Fibroblast of lung (primary cell): ENCODE data around the gene SH3GL1. TPM values are rescaled to one million over a fixed set of nuclear protein-coding genes. Genes with fewer than 3 reads are reported as not detected.
A peak's percentile ranks its signal among the peaks of the same experiment; 100 is the strongest.
"Not testable (repeated sequence)": the region's sequence is repeated elsewhere in the genome, so short reads cannot be mapped to it uniquely, and the experiment has no call there.

Experiments
- DNase-seq, 2 donors: peaks; one replicate each; pipeline versions ENCODE4 v3.0.0 to v3.0.0-alpha.2; 2010; ENCODE audit warnings: low read depth in 2 of 2
- H2AFZ ChIP-seq: 2 replicates; pipeline ENCODE4 v1.5.1; 2012; ENCODE audit warnings: low read length, control low read depth, inconsistent platforms
- H3K27ac ChIP-seq: 2 replicates; pipeline ENCODE4 v1.5.1; 2011; ENCODE audit warnings: low read length, control low read depth; ENCODE audit not compliant: insufficient read depth
- H3K27me3 ChIP-seq: 2 replicates; pipeline ENCODE4 v1.5.1; 2011; ENCODE audit warnings: mild to moderate bottlenecking, low read length; ENCODE audit not compliant: control insufficient read depth, insufficient read depth
- H3K36me3 ChIP-seq: 2 replicates; pipeline ENCODE4 v1.5.1; 2011; ENCODE audit warnings: low read length; ENCODE audit not compliant: control insufficient read depth, insufficient read depth
- H3K4me1 ChIP-seq: 2 replicates; pipeline ENCODE4 v1.5.1; 2011; ENCODE audit warnings: low read length; ENCODE audit not compliant: control insufficient read depth, insufficient read depth; ENCODE audit errors: extremely low read depth
- H3K4me2 ChIP-seq: 2 replicates; pipeline ENCODE4 v1.5.1; 2011; ENCODE audit warnings: low read length, control low read depth; ENCODE audit not compliant: insufficient read depth; ENCODE audit errors: extremely low read depth
- H3K4me3 ChIP-seq, 4 experiments: fragments of 200-600 bp in 1 of 4; sonication (generic) in 1 of 4; replicated peaks in 1 of 4; 2 replicates each; pipeline ENCODE4 v1.5.1; 2011 to 2016; ENCODE audit warnings: low read length in 4 of 4, low read depth in 3 of 4, mild to moderate bottlenecking in 3 of 4, control low read depth in 2 of 4, inconsistent platforms in 1 of 4, mixed read lengths in 1 of 4; ENCODE audit not compliant: insufficient read depth in 1 of 4; ENCODE audit errors: control extremely low read depth in 1 of 4
- H3K79me2 ChIP-seq: 2 replicates; pipeline ENCODE4 v1.5.1; 2012; ENCODE audit warnings: mild to moderate bottlenecking, low read length, inconsistent platforms; ENCODE audit not compliant: control insufficient read depth, insufficient read depth
- H3K9ac ChIP-seq: 2 replicates; pipeline ENCODE4 v1.5.1; 2011; ENCODE audit warnings: mild to moderate bottlenecking, low read length, control low read depth; ENCODE audit not compliant: insufficient read depth
- H3K9me3 ChIP-seq: 2 replicates; pipeline ENCODE4 v1.5.1; 2012; ENCODE audit warnings: low read depth, low read length; ENCODE audit not compliant: control insufficient read depth, insufficient read depth
- H4K20me1 ChIP-seq: 2 replicates; pipeline ENCODE4 v1.5.1; 2011; ENCODE audit warnings: low read length; ENCODE audit not compliant: control insufficient read depth, insufficient read depth; ENCODE audit errors: extremely low read depth
- EZH2 ChIP-seq: IDR thresholded peaks from 2 replicates; pipeline ENCODE4 v1.5.1; 2012; ENCODE audit warnings: low read length, control low read depth, mild to moderate bottlenecking; ENCODE audit errors: missing control alignments
- polyA plus RNA-seq, 2 donors: library from polyadenylated mRNA; depleted of rRNA in 1 of 2; stranded (reverse) in 1 of 2; unstranded in 1 of 2; fragments of >200 nt; gene quantifications; 2 replicates each; pipeline ENCODE4 v1.2.1, GENCODE V29; 2011 to 2012; ENCODE audit warnings: missing spikeins in 1 of 2
- total RNA-seq: library from RNA; depleted of rRNA; stranded (reverse); fragments of >200 nt; gene quantifications from 2 replicates; pipeline ENCODE4 v1.2.1, GENCODE V29; 2014
- TF ChIP-seq, protein P1 (sequence below), 2 donors: IDR thresholded peaks in 1 of 2; conservative IDR thresholded peaks in 1 of 2; 1 replicate in 1 of 2; 2 replicates in 1 of 2; pipeline ENCODE4 v1.5.1; 2011 to 2012; ENCODE audit warnings: low read length in 2 of 2, control low read depth in 1 of 2, inconsistent platforms in 1 of 2, low read depth in 1 of 2, mild to moderate bottlenecking in 1 of 2

Gene SH3GL1
- total and polyA plus RNA-seq, 2 donors (not counting 1 experiment from before 2014, with no cell fraction given) = 23.9 to 44.9 TPM

GRCh38 chr19:4337906-4338440 is 62.4 kb downstream of the SH3GL1 start:
- peak overlapping the region; percentile 33 to 48 (median 42) for H3K4me3 ChIP-seq
- TF ChIP-seq, protein P1, sequence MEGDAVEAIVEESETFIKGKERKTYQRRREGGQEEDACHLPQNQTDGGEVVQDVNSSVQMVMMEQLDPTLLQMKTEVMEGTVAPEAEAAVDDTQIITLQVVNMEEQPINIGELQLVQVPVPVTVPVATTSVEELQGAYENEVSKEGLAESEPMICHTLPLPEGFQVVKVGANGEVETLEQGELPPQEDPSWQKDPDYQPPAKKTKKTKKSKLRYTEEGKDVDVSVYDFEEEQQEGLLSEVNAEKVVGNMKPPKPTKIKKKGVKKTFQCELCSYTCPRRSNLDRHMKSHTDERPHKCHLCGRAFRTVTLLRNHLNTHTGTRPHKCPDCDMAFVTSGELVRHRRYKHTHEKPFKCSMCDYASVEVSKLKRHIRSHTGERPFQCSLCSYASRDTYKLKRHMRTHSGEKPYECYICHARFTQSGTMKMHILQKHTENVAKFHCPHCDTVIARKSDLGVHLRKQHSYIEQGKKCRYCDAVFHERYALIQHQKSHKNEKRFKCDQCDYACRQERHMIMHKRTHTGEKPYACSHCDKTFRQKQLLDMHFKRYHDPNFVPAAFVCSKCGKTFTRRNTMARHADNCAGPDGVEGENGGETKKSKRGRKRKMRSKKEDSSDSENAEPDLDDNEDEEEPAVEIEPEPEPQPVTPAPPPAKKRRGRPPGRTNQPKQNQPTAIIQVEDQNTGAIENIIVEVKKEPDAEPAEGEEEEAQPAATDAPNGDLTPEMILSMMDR (conservative IDR thresholded peaks at IDR 0.05 in 1 of 2, IDR thresholded peaks at IDR 0.05 in 1 of 2; ENCODE audit: low read depth in 1 of 2, low read length in 2 of 2) = no peak
- no peaks in the 10 kb centered on the region for H3K27me3 ChIP-seq
- no peaks in the 10 kb centered on the region for H4K20me1 ChIP-seq
- peaks cover 2% of the 10 kb centered on the region for H3K4me1 ChIP-seq
- H3K9me3 ChIP-seq = no peaks in the 10 kb centered on the region
- no peak overlapping the region for H3K27ac ChIP-seq
- no peaks in the 10 kb centered on the region for H3K79me2 ChIP-seq
- peak overlapping the region; percentile 26 for H3K9ac ChIP-seq
- peak in 1 of 2 donors; percentile 31 for DNase-seq
- H2AFZ ChIP-seq = peak overlapping the region; percentile 97
- H3K4me2 ChIP-seq = peak overlapping the region; percentile 96
- H3K36me3 ChIP-seq = no peaks in the 10 kb centered on the region

- TF ChIP-seq EZH2 = no peak
- TF ChIP-seq, protein P1 (conservative IDR thresholded peaks at IDR 0.05 in 1 of 2, IDR thresholded peaks at IDR 0.05 in 1 of 2; ENCODE audit: low read depth in 1 of 2, low read length in 2 of 2) = no peak
- no peaks in the 10 kb centered on the region for H3K79me2 ChIP-seq
- H3K36me3 ChIP-seq = no peaks in the 10 kb centered on the region
- H3K9me3 ChIP-seq = no peaks in the 10 kb centered on the region
- DNase-seq = no peak
- no peak overlapping the region for H3K4me2 ChIP-seq
- no peak overlapping the region for H3K4me3 ChIP-seq
- H3K27ac ChIP-seq = no peak overlapping the region
- no peak overlapping the region for H3K9ac ChIP-seq
- no peak overlapping the region for H2AFZ ChIP-seq
- H3K4me1 ChIP-seq = no peaks in the 10 kb centered on the region
- H3K27me3 ChIP-seq = no peaks in the 10 kb centered on the region
- no peaks in the 10 kb centered on the region for H4K20me1 ChIP-seq
Observed at GRCh38 chr19:4334929-4335570, 65.3 kb downstream of the SH3GL1 start.

- Histone ChIP-seq H3K9ac (no peak overlapping the region), H3K9me3 (no peaks in the 10 kb centered on the region), H3K27me3 (peaks cover 3% of the 10 kb centered on the region), H4K20me1 (no peaks in the 10 kb centered on the region), H3K4me2 (no peak overlapping the region), H3K4me1 (no peaks in the 10 kb centered on the region), H3K79me2 (no peaks in the 10 kb centered on the region), H3K36me3 (no peaks in the 10 kb centered on the region), H3K27ac (no peak overlapping the region), H2AFZ (no peak overlapping the region), H3K4me3 (no peak overlapping the region)
- no peak for TF ChIP-seq EZH2
- TF ChIP-seq, protein P1 (conservative IDR thresholded peaks at IDR 0.05 in 1 of 2, IDR thresholded peaks at IDR 0.05 in 1 of 2; ENCODE audit: low read depth in 1 of 2, low read length in 2 of 2) = no peak
- DNase-seq = no peak
Observed at GRCh38 chr19:4329858-4330257, 70.5 kb downstream of the SH3GL1 start.

DNA sequence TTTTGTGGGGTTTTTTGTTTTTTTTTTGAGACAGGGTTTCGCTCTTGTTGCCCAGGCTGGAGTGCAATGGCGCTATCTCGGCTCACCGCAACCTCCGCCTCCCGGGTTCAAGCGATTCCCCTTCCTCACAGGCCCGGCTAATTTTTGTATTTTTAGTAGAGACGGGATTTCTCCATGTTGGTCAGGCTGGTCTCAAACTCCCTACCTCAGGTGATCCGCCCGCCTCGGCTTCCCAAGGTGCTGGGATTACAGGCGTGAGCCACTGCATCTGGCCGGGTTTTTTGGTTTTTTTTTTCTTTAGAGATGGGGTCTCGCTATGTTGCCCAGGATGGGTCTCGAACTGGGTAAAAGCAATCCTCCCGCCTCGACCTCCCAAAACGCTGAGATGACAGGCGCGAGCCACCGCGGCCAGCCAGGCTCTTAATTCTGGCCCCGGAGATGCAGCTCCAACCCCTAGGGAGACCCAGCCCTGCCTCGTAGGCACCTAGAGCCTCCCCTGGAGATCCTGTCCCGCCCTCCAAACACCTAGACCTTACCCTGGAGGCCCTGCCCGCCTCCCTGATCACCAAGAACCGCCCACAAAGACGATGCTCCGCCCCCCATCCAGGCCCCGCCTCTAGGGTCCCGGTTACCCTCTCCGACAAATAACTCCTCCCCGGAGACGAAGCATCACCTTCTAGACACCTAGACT is 71.2 kb downstream of the SH3GL1 start:
- H3K4me3 ChIP-seq = peak overlapping the region in 2 of 4 experiments; percentile 61 to 64
- not testable (repeated sequence) for H3K36me3 ChIP-seq, H3K27ac ChIP-seq, H4K20me1 ChIP-seq, DNase-seq, H2AFZ ChIP-seq, H3K4me2 ChIP-seq, H3K27me3 ChIP-seq, H3K4me1 ChIP-seq, H3K79me2 ChIP-seq, H3K9ac ChIP-seq, H3K9me3 ChIP-seq
